Breast epithelium (tissue), 4 donors: ENCODE data around the gene PLXNA3. TPM values are rescaled to one million over a fixed set of nuclear protein-coding genes. Genes with fewer than 3 reads are reported as not detected.
A peak's percentile ranks its signal among the peaks of the same experiment; 100 is the strongest.

Experiments
- DNase-seq, 2 donors: peaks; one replicate each; pipeline ENCODE4 v3.0.0-alpha.2; 2019; ENCODE audit warnings: low spot score in 2 of 2
- H3K27ac ChIP-seq, 2 donors: fragments of 200-600 bp; sonication (generic) in 1 of 2; one replicate each; pipeline ENCODE4 v1.5.1; 2016 to 2019; ENCODE audit warnings: mild to moderate bottlenecking in 1 of 2
- H3K27me3 ChIP-seq, 2 donors: fragments of 200-600 bp; sonication (generic) in 1 of 2; one replicate each; pipeline versions ENCODE4 v1.5.1 to v1.6.0; 2017 to 2019; ENCODE audit warnings: control low read depth in 1 of 2, mild to moderate bottlenecking in 1 of 2
- H3K36me3 ChIP-seq: fragments of 200-600 bp; one replicate; pipeline ENCODE4 v1.5.1; 2019
- H3K4me1 ChIP-seq, 2 donors: fragments of 200-600 bp; sonication (generic); one replicate each; pipeline ENCODE4 v1.5.1; 2016 to 2019; ENCODE audit warnings: control low read depth in 1 of 2
- H3K4me3 ChIP-seq, 3 donors: fragments of 200-600 bp; sonication (generic); 1 replicate in 2 of 3; 2 replicates in 1 of 3; pipeline ENCODE4 v1.5.1; 2016 to 2019; ENCODE audit warnings: mild to moderate bottlenecking in 3 of 3, moderate library complexity in 2 of 3
- H3K9me3 ChIP-seq, 2 donors: fragments of 200-600 bp; sonication (generic) in 1 of 2; one replicate each; pipeline ENCODE4 v1.5.1; 2016 to 2019; ENCODE audit warnings: control low read depth in 1 of 2
- CTCF ChIP-seq, 3 donors: fragments of 450-650 bp; IDR thresholded peaks; one replicate each; pipeline ENCODE4 v1.5.1; 2016 to 2017; ENCODE audit warnings: antibody characterized with exemption in 3 of 3, mild to moderate bottlenecking in 3 of 3, moderate library complexity in 3 of 3
- POLR2A ChIP-seq: fragments of 450-650 bp; IDR thresholded peaks from one replicate; pipeline ENCODE4 v1.6.1; 2016; ENCODE audit warnings: antibody characterized with exemption, mild to moderate bottlenecking, moderate library complexity
- POLR2AphosphoS5 ChIP-seq, 3 donors: sonication (generic); formaldehyde crosslinking; IDR thresholded peaks; one replicate each; pipeline ENCODE4 v1.6.1; 2017; ENCODE audit warnings: antibody characterized with exemption in 3 of 3
- intact Hi-C: fragments of 100-400 bp; cut with DNase I; formaldehyde crosslinking; loops from one replicate; pipeline ENCODE4 v1.15.1; 2023; ENCODE audit warnings: low total_unique reads
- total RNA-seq, 3 donors: library from RNA; depleted of rRNA; stranded (reverse); fragments of >200 nt; gene quantifications; one replicate each; pipeline ENCODE4 v1.1.0, GENCODE V29; 2016

The PLXNA3 gene
- total RNA-seq, 3 donors from 2014 or later: 6.1 to 10.8 (median 10.1) TPM

DNA sequence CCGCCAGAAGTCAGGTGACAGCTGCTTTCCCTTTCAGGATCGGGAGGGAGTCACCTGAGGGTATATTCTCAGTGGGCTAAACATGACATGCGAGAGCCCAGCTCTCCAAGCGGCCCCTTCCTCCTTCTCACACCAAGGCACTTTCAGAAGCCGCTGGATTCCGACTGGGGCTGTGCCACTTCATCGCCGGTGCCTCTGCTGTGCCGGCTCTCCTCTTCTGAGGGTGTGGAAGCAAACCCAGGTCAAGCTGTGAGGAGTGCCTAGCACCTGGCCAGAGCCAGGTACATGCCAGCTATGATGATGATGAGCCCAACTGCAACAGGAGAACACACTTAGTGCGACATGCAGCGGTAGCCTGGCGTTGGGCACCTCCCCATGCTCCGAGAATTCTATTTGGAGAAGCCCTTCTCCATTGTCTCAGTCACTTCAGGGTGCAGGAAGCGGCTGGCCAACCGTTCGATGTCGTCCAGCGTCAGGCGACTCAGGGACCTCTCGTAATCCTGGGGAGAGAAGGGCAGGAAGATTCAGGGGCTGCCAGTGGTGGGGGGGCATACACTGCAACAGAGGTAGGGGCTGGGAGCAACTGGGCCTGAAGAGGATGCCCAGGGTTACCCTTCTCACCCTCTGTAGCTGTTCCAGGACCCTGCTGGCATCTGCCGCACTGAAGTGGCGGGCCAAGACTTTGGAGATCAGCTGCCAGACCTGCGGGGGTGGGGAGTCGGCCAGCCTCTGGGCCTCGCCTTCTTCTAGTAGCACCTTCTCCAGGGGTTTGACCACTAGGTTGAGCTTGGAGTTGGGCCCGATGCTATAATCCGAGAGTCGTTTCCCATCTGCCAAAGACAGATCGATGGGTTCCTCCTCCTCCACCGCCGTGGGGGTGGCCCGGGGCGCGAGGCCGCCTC, 27.3 kb downstream of the PLXNA3 start:
- no peak for TF ChIP-seq POLR2AphosphoS5 (IDR thresholded peaks at IDR 0.05)
- no peak for TF ChIP-seq CTCF (IDR thresholded peaks at IDR 0.05)
- TF ChIP-seq POLR2A: no peak
- Histone ChIP-seq H3K4me3 (peak overlapping the region; percentile 51 to 75 (median 66)), H3K4me1 (peaks cover 0 to 7% of the 10 kb centered on the region in 2 donors), H3K36me3 (no peaks in the 10 kb centered on the region), H3K27me3 (peaks cover 0 to 36% of the 10 kb centered on the region in 2 donors), H3K9me3 (no peaks in the 10 kb centered on the region), H3K27ac (peak overlapping the region; percentile 67 to 77)
- DNase-seq: no peak
- intact Hi-C loops: no loop called here

DNA sequence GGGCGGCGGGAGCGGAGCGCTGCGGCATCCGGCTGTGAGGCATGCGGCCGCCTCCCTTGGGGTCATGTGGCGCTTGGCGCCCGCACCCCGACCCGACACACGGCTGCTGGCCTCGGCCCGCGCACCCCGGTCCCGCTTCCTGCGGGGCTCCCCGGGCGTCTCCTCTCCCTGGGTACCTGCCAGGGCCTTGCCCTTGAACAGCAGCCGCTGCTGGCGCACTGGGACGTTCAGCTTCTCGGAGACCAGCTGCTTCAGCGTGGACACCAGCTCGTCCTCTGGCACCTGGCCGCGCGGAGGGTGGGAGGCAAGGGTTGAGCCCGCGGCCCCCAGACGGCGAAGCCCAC, 27.9 kb downstream of the PLXNA3 start:
- Histone ChIP-seq H3K27ac (peak overlapping the region; percentile 67 to 77), H3K27me3 (peaks cover 0 to 36% of the 10 kb centered on the region in 2 donors), H3K36me3 (no peaks in the 10 kb centered on the region), H3K4me3 (peak overlapping the region; percentile 51 to 75 (median 66)), H3K9me3 (no peaks in the 10 kb centered on the region), H3K4me1 (peaks cover 0 to 7% of the 10 kb centered on the region in 2 donors)
- intact Hi-C loops: no loop called here
- no peak for TF ChIP-seq POLR2A
- no peak for DNase-seq

DNA sequence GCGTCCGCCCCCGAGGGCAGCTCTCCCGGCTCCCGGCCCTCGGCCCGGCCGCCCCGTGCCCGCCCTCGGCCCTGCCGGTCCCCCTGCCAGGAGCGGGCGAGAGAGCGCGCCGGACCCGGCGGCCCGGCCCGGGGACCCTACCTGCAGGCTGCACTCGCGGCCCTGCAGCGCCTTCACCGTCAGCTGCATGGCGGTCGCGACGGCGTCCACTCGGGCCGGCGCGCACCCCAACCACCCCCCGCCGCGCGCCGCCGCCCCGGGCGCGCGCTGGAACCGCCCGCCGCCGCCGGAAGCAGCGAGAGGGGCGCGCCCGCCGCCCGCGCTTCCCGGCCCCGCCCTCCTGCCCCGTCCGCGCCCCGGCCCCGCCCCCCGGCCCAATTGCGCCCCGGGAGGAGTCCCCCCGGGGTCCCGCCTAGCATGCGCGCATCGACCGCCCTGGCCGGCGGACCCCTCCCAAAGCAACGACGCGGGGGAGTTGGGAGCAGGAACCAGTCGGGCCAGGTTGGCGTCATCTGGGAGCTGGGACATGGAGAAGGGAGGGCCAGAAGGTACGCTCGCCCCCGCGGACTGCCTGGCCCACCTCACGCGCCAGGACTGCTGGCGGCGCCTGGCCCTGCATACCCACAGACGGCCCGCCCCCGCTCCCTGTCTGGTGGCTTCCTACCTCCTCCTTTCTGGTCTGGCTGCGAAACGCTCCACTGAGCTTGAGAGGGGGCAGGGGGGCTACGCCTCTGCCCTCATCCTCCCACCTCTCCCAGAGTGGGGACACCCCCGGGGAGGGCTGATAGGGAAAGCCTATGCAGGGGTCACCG, 28.5 kb downstream of the PLXNA3 start, which contains the start of gene UBL4A:
TSS of gene UBL4A (minus strand) at position 220 of the 812 bp plus-strand sequence. CDS start at position 189, 31 bp downstream.
- peak; percentile 57 to 74 for DNase-seq
- H3K27ac ChIP-seq: peak within 1 kb of the TSS; percentile 76 to 77
- H3K4me3 ChIP-seq: peak within 1 kb of the TSS; percentile 51 to 75 (median 66)
- TF ChIP-seq CTCF (IDR thresholded peaks at IDR 0.05) (no peak), POLR2A (no peak), POLR2AphosphoS5 (IDR thresholded peaks at IDR 0.05) (no peak)
- no peaks in the 10 kb centered on the region for H3K36me3 ChIP-seq
- intact Hi-C loops: no loop called here
- peaks cover 0 to 36% of the 10 kb centered on the region in 2 donors for H3K27me3 ChIP-seq
- H3K4me1 ChIP-seq: peaks cover 0 to 7% of the 10 kb centered on the region in 2 donors
- H3K9me3 ChIP-seq: no peaks in the 10 kb centered on the region

- Histone ChIP-seq H3K4me3 (no peak overlapping the region), H3K27ac (peak overlapping the region in 1 of 2 donors; percentile 77), H3K36me3 (no peaks in the 10 kb centered on the region), H3K9me3 (no peaks in the 10 kb centered on the region), H3K27me3 (peaks cover 0 to 27% of the 10 kb centered on the region in 2 donors), H3K4me1 (peaks cover 0 to 7% of the 10 kb centered on the region in 2 donors)
- TF ChIP-seq POLR2AphosphoS5 (IDR thresholded peaks at IDR 0.05): no peak
- TF ChIP-seq POLR2A: no peak
- TF ChIP-seq CTCF (IDR thresholded peaks at IDR 0.05): no peak
- no peak for DNase-seq
- intact Hi-C loops: no loop called here
These were observed 29.6 kb downstream of the PLXNA3 start for GRCh38 chrX:154487518-154488290.
